DOHH2 (cell line): ENCODE measurements around the gene SNCAIP.

Experiments used
- EZH2phosphoT487 ChIP-seq: fragments of 200-600 bp; sonication (generic); IDR thresholded peaks from 2 replicates; pipeline ENCODE4 v1.6.1; 2017; ENCODE audit warnings: borderline replicate concordance, mild to moderate bottlenecking, antibody characterized with exemption, low read length, moderate library complexity, mixed read lengths
- TF ChIP-seq, protein P1 (sequence below): fragments of 200-600 bp; sonication (generic); IDR thresholded peaks from one replicate; pipeline ENCODE4 v1.5.1; 2014; ENCODE audit warnings: antibody characterized with exemption, mild to moderate bottlenecking, low read depth, low read length; ENCODE audit not compliant: poor library complexity, severe bottlenecking

GRCh38 chr5:122447072-122447471, 135.0 kb downstream of the SNCAIP start:
- TF ChIP-seq, protein P1, sequence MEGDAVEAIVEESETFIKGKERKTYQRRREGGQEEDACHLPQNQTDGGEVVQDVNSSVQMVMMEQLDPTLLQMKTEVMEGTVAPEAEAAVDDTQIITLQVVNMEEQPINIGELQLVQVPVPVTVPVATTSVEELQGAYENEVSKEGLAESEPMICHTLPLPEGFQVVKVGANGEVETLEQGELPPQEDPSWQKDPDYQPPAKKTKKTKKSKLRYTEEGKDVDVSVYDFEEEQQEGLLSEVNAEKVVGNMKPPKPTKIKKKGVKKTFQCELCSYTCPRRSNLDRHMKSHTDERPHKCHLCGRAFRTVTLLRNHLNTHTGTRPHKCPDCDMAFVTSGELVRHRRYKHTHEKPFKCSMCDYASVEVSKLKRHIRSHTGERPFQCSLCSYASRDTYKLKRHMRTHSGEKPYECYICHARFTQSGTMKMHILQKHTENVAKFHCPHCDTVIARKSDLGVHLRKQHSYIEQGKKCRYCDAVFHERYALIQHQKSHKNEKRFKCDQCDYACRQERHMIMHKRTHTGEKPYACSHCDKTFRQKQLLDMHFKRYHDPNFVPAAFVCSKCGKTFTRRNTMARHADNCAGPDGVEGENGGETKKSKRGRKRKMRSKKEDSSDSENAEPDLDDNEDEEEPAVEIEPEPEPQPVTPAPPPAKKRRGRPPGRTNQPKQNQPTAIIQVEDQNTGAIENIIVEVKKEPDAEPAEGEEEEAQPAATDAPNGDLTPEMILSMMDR, result no peak
- no peak for TF ChIP-seq EZH2phosphoT487
